ENCODE results near the gene LTF. TPM values are rescaled to one million over a fixed set of nuclear protein-coding genes. Genes with fewer than 3 reads are reported as not detected.

LTF gene
- total and polyA plus RNA-seq, 9 of the 15 experiments (the other 6 are each of a cell fraction or from before 2014, with no cell fraction given): 0.07 TPM; not detected in 8

- TF ChIP-seq CHD4 (IDR thresholded peaks at IDR 0.05; ENCODE audit: insufficient read depth, insufficient replicate concordance, low read depth, low read length, poor library complexity, severe bottlenecking) (peak; percentile 69), RHOXF2B (CRISPR knock-in tag; conservative IDR thresholded peaks at IDR 0.05) (no peak), CXXC5 (CRISPR knock-in tag; IDR thresholded peaks at IDR 0.05) (no peak), THRB (CRISPR knock-in tag; conservative IDR thresholded peaks at IDR 0.05) (no peak), ZNF75A (CRISPR knock-in tag; IDR thresholded peaks at IDR 0.05) (0 out of 2 replicates have a peak, but pooled peaks have one; percentile 15), EZH2 (IDR thresholded peaks at IDR 0.05; ENCODE audit: borderline replicate concordance, low read depth, low read length) (no peak), YY1 (IDR thresholded peaks at IDR 0.05; ENCODE audit: borderline replicate concordance in 1 of 3, control insufficient read depth in 1 of 3, extremely low read depth in 1 of 3, insufficient read depth in 3 of 3, insufficient read length in 1 of 3, insufficient replicate concordance in 2 of 3, low read depth in 1 of 3, low read length in 2 of 3) (no peak), ATF6 (CRISPR knock-in tag; IDR thresholded peaks at IDR 0.05) (no peak), GABPB2 (CRISPR knock-in tag; conservative IDR thresholded peaks at IDR 0.05) (no peak), JUNB (CRISPR knock-in tag; conservative IDR thresholded peaks at IDR 0.05) (no peak), ZNF57 (CRISPR knock-in tag; IDR thresholded peaks at IDR 0.05) (no peak), HNRNPL (IDR thresholded peaks at IDR 0.05; ENCODE audit: low read depth, low read length) (no peak), ETS2 (tag; IDR thresholded peaks at IDR 0.05; ENCODE audit: borderline replicate concordance, poor library complexity, severe bottlenecking) (no peak), SMAD4 (CRISPR knock-in tag; conservative IDR thresholded peaks at IDR 0.05) (0 out of 2 replicates have a peak, but pooled peaks have one; percentile 17), FOS (IDR thresholded peaks at IDR 0.05; ENCODE audit: extremely low read depth, insufficient read length) (no peak), CBX1 (IDR thresholded peaks at IDR 0.05; ENCODE audit: low read depth) (no peak), POLR2H (tag; IDR thresholded peaks at IDR 0.05; ENCODE audit: low read depth) (no peak), NR2C1 (IDR thresholded peaks at IDR 0.05) (peak; percentile 30; the same call in 1 of the 2 replicates), NR2C1 (tag; IDR thresholded peaks at IDR 0.05) (peak; percentile 68; the same call in 1 of the 2 replicates), CGGBP1 (CRISPR knock-in tag; IDR thresholded peaks at IDR 0.05) (no peak), WHSC1 (IDR thresholded peaks at IDR 0.05; ENCODE audit: low read length) (no peak), TAL1 (IDR thresholded peaks at IDR 0.05) (no peak), SMARCC2 (IDR thresholded peaks at IDR 0.05; ENCODE audit: low read depth) (no peak), CCAR2 (IDR thresholded peaks at IDR 0.05; ENCODE audit: low read depth, low read length) (no peak), SP2 (IDR thresholded peaks at IDR 0.05; ENCODE audit: extremely low read depth, low read depth, low read length, poor library complexity, severe bottlenecking) (no peak), ETV6 (IDR thresholded peaks at IDR 0.05; ENCODE audit: borderline replicate concordance in 1 of 2, low read depth in 2 of 2, low read length in 1 of 2) (no peak), ETV6 (CRISPR knock-in tag; IDR thresholded peaks at IDR 0.05; ENCODE audit: borderline replicate concordance) (no peak)
These were observed 69.5 kb downstream of the LTF start (continued) for GRCh38 chr3:46395210-46395661.

Measured in K562 (cell line).